ENCODE measurements around the gene ENDOV. TPM values are rescaled to one million over a fixed set of nuclear protein-coding genes. Genes with fewer than 3 reads are reported as not detected.

The ENDOV gene
- total and polyA plus RNA-seq, 2 donors (not counting 3 experiments of a cell fraction or from before 2014, with no cell fraction given), result 20.4 to 25.9 TPM

- intact Hi-C loops (cut with micrococcal nuclease), result no loop called here
- no peak for TF ChIP-seq CTCF (IDR thresholded peaks at IDR 0.05; ENCODE audit: extremely low read depth in 1 of 2, insufficient read depth in 1 of 2, low read depth in 1 of 2, low read length in 2 of 2)
- TF ChIP-seq MYC (IDR thresholded peaks at IDR 0.05; ENCODE audit: low read depth, low read length), result no peak
- no peak for TF ChIP-seq JUN (IDR thresholded peaks at IDR 0.05; ENCODE audit: borderline replicate concordance, insufficient read depth, insufficient read length, low read depth)
- TF ChIP-seq GATA2 (IDR thresholded peaks at IDR 0.05; ENCODE audit: insufficient read depth, insufficient read length, low read depth, low read length), result no peak
- TF ChIP-seq MAX (IDR thresholded peaks at IDR 0.05; ENCODE audit: insufficient read depth, insufficient read length), result no peak
- TF ChIP-seq POLR2AphosphoS5 (IDR thresholded peaks at IDR 0.05; ENCODE audit: insufficient read depth, low read depth, low read length), result no peak
- no peak for TF ChIP-seq POLR2A (IDR thresholded peaks at IDR 0.05; ENCODE audit: low read depth, low read length)
- Histone ChIP-seq H2AFZ (ENCODE audit: low read depth, low read length) (no peak overlapping the region), H3K9me1 (replicated peaks; ENCODE audit: control insufficient read depth, extremely low read depth, insufficient read depth, low read length) (no peaks in the 10 kb centered on the region), H3K9me3 (replicated peaks; ENCODE audit: control insufficient read depth, insufficient read depth, low read length) (no peaks in the 10 kb centered on the region), H3K9ac (replicated peaks; ENCODE audit: extremely low read depth, insufficient read depth, low read length) (no peak overlapping the region), H3K36me3 (ENCODE audit: control insufficient read depth in 2 of 2, extremely low read depth in 1 of 2, insufficient read depth in 2 of 2, low read length in 2 of 2) (no peaks in the 10 kb centered on the region), H4K20me1 (replicated peaks; ENCODE audit: control insufficient read depth, extremely low read depth, insufficient read depth, low read length) (no peaks in the 10 kb centered on the region), H3K79me2 (ENCODE audit: control insufficient read depth, insufficient read depth, low read length) (no peaks in the 10 kb centered on the region), H3K4me1 (ENCODE audit: control insufficient read depth, extremely low read depth, insufficient read depth, low read length) (no peaks in the 10 kb centered on the region), H3K4me3 (replicated peaks in 1 of 3; ENCODE audit: insufficient read depth in 1 of 3, low read depth in 1 of 3, low read length in 3 of 3) (no peak overlapping the region), H3K27me3 (ENCODE audit: control insufficient read depth in 2 of 2, insufficient read depth in 2 of 2, low read length in 2 of 2) (peaks cover 27 to 34% of the 10 kb centered on the region in 2 experiments), H3K27ac (ENCODE audit: insufficient read depth, low read depth, low read length) (no peak overlapping the region), H3K4me2 (ENCODE audit: insufficient read depth, low read length) (no peak overlapping the region)
- CTCF ChIA-PET, result interaction anchor here (1.3 to 2.0 kb wide), 2 partner anchors 14 to 42 kb away, joined by 4 to 6 read pairs; no protein-coding TSS in a partner anchor
- no TSS peak for BruUV-seq (replicated peaks)
- FAIRE-seq (no peak), DNase-seq (ENCODE audit: low read depth, low spot score) (no peak)
- dilution Hi-C loops (cut with MboI; ENCODE audit: extremely low pct_ligation_motif_present, low sequenced_read_pairs), result no loop called here
- POLR2A ChIA-PET, result no interaction called here
Measured at GRCh38 chr17:80468781-80469493, 54.0 kb downstream of the ENDOV start.

All from endothelial cell of umbilical vein (primary cell).